NCI-H446 treated with DMSO at 0.1 percent for 48 hours (cell line): ENCODE results near the gene ZFP28.

Source experiments
- DNase-seq: peaks from one replicate; lab custom pipeline; 2025; lab: John Stamatoyannopoulos, UW

The ZFP28 gene

DNA sequence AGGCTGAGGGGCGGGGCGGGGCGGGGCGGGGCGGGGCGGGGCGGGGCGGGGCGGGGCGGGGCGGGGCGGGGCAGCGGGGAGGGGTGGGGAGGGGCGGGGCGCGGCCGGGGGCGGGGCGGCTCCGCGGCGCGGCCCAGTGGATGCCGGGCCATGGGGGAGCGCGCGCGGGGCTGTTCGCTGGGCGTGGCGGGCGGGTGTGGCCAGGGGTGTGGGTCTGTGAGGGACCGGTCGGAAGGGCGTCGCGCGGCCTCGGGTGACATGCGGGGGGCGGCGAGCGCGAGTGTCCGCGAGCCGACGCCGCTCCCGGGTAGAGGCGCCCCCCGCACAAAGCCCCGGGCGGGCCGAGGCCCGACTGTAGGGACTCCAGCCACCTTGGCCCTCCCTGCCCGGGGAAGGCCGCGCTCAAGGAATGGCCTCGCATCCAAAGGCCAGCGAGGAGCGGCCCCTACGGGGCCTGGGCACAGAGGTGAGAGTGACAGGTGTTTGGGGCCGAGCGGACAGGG lies at the start of gene ZFP28:
Gene ZFP28 (plus strand): TSS at position 188 of the 503 bp plus-strand sequence. CDS start 71 bp downstream, at position 259.
- DNase-seq, result peak; percentile 47

DNA sequence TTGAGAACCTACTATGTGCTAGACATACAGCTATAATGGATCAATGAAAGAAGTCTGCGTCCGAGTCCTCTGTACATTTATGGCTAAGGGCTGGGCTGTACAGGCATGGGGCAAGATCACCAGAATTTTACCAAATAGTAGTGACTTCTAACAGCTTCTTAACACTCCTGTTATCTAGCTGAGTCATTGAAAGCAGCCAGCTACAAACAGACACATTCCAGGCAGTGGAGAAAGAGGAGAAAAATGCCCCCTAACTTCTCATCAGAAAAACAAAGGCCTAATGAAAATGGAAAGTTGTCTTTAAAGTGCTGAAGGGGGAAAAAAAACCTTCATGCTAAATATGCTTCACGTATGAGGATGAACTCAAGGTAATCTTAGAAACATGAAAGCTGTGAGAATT lies 47.3 kb upstream of the ZFP28 start:
- DNase-seq, result no peak

DNA sequence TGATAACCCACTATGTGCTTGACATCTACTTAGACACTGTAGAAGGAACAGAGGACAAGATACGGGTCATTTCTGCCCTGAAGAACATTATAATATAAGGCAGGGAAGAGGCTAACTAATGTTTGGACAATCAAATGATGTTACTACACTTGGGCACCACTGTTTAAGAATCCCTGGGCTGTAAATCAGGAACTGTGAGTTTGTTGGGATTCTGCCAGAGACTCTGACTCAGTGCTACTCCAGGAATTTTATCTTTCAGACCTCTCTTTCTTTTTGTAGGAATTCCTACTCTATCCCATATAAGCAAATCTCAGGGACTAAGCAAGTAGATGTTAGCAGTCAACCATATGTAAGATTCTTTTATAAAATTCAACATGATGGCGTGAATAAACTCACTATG lies 34.2 kb upstream of the ZFP28 start:
- DNase-seq, result no peak

DNA sequence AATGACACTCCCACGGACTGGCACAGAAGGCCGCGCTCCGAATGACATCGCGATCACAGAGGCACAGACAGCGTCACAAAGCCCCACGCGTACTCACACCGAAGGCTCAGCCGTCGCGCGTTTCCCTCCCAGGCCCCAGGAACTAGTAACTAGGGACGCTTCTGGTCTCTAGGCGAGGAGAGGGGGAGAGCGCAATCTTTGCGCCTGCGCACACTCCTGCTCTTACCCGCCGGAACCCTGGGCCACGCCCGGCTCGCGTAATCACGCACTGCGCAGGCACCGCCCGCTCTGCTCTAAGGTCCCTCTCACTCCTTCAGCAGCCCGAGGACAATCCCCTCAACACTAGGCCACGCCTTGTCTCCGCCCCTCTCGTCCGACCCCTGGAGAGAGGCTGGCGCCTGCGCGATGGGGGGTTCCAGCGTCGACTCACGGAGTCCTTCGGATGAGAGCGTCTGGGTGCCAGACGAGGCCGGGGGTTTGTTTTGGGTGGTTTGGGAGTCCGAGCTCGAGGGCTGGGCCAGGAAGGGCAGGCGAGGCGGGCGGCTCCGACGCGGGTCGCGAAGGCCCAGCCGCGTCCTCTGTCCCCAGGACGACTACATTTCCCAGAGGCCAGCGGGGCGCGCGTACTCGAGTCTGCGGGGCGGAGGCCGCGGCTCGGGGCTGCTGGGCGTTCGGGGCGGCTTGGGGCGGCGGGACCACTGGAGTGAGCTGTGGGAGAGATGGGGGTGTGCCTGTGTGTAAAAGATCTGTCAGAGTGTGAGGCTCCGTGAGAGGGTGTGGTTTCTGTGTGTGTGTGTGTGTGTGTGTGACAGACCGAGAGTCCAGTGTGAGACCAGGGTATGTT lies 31.1 kb upstream of the ZFP28 start, which contains the start of gene ZNF471:
Gene ZNF471 (plus strand): TSS at position 410 of the 844 bp plus-strand sequence. CDS start 3,717 bp downstream, outside the sequence.
- no peak for DNase-seq

DNA sequence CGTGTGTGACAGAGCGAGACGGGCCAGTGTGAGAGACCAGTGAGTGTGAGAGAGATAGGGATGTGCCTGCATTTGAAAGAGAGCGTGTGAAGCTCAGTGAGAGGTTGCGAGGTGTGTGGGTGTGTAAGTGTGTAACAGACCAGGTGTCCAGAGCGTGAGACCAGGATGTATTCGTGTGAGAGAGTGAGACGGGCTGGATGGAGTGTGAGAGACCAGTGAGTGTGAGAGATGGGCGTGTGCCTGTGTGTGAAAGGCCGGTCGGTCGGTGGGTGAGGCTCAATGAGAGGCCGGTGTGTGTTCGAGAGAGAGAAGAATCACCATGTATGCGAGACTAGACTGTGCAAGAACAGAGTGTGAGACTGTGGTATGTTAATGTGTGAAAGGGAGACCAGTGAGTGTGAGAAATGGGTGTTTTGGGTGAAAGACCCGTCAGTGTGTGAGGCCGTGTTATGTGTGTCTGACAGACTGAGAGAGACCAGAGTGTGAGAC lies 30.4 kb upstream of the ZFP28 start:
- no peak for DNase-seq

DNA sequence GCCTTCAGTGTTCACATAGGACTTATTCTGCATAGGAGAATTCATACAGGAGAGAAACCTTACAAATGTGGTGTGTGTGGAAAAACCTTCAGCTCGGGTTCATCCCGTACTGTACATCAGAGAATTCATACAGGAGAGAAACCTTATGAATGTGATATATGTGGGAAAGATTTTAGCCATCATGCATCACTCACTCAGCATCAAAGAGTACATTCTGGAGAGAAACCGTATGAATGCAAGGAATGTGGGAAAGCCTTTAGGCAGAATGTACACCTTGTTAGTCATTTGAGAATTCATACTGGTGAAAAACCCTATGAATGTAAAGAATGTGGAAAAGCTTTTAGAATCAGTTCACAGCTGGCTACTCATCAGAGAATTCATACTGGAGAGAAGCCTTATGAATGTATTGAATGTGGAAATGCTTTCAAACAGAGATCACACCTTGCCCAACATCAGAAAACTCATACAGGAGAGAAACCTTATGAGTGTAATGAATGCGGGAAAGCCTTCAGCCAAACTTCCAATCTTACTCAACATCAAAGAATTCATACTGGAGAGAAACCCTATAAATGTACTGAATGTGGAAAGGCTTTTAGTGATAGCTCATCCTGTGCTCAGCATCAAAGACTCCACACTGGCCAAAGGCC lies 13.4 kb upstream of the ZFP28 start:
- no peak for DNase-seq

DNA sequence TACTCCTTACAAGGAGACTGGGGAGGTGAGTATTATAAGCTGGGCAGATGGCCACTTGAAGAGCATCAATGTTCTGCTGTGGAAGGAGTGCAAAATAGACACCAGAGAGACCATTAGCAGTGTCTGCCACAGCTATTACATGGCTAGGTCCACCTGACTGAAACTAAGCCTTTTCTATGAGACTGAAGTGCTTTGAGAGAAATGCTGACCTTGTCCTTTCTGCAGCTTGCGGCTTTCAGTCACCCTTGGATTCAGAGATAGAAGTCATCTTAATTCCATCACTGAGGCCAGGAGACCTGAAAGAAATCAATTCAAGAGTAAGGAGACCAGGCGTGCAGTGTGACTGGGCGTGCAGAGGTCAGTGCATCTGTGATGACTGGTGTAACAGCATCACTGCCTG lies 1.3 kb upstream of the ZFP28 start:
- no peak for DNase-seq

DNA sequence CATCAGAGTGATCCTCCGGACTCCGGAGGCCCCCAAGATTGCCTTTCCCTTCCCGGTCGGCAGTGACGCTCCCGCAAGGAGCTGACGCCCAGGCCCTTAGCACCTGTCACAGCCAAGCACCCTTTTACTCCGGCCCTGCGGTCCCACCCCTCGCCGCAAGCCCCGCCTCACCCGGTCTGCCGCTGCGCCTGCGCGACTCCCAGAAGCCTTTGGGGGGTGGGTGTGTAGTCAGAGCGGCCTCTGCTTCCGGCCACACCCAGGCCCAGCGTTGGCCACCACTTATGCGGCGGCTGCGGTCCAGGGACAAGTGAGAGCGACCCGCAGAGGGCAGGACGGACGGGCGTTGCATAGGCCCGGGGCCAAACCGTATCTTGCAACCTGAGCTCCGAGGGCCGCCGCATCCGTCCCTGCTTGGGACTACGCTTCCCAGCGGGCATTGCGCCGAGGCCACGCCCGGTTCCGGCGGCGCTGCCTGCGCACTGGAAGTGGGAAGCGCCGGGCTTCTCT lies 441 bp upstream of the ZFP28 start:
- DNase-seq, result peak; percentile 70

DNA sequence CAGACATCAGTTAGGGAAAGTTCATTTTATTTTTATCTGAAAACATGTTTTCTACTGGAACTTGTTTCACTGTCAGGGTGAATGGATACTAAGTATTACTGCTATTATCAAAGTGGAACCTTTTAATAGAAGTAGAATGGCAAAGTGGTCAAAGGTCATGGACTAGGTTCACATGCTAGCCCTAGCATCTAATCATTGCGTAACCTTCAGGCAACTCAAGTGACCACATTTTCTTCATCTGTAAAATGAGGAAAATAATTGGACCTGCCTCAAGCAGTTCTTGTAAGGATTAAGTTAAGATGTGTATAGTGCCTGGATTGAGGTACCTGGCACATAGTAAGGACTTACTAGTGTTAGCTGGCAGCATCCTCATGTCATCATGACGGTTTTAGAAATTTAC lies 5.0 kb downstream of the ZFP28 start:
- no peak for DNase-seq

DNA sequence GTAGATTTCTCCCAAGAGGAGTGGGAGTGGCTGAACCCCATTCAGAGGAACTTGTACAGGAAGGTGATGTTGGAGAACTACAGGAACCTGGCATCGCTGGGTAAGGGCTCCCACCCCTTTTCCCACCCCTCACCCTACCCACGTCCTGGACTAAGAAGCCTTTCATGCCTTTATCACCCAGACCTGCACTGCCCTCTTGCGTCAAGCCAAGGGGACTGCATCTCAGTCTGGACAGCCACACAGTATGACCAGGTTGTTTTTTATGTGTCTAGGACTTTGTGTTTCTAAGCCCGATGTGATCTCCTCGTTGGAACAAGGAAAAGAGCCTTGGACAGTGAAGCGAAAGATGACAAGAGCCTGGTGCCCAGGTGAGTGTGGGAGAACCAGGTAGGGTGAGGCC lies 8.8 kb downstream of the ZFP28 start:
- no peak for DNase-seq

DNA sequence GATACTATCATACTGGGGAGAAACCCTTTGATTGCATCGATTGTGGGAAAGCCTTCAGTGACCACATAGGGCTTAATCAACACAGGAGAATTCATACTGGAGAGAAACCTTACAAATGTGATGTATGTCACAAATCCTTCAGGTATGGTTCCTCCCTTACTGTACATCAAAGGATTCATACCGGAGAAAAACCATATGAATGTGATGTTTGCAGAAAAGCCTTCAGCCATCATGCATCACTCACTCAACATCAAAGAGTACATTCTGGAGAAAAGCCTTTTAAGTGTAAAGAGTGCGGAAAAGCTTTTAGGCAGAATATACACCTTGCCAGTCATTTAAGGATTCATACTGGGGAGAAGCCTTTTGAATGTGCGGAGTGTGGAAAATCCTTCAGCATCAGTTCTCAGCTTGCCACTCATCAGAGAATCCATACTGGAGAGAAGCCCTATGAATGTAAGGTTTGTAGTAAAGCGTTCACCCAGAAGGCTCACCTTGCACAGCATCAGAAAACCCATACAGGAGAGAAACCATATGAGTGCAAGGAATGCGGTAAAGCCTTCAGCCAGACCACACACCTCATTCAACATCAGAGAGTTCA lies 15.6 kb downstream of the ZFP28 start:
- DNase-seq, result no peak

DNA sequence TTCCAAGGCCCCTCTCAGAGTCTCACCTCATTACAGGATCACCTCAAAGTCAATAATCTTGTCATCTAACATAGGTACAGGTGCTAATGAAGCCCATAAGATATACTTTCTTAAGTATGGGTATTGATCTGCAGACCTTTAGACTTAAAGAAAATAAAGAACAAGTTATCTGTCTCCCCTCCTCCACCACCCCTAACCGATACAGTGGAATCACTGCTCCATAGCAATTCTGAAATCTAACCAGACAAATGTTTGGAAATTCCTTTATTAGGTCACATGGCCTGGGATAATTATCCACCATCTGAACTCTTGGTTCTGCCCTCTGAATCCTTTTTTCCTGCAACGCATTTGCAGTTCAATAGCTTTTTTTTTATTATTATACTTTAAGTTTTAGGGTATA lies 24.0 kb downstream of the ZFP28 start:
- DNase-seq, result no peak

DNA sequence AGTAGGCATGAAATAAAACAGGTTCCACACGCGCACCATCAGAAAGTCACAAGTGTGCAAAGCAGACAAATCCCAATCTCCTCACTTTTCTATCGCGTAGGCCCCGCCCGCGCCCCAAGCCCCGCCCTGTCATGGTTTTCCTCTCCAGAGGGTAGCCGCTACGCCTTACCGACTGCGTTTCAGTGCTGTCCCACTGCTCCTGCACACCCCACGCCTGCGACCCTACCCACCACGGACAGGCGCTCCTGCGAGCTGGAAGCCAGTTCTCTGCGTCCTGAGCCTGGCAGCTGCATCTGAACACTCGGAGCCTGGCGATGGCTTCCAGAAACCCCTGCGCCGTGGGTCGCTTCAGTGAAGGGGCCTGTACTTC lies 28.1 kb downstream of the ZFP28 start:
- no peak for DNase-seq

DNA sequence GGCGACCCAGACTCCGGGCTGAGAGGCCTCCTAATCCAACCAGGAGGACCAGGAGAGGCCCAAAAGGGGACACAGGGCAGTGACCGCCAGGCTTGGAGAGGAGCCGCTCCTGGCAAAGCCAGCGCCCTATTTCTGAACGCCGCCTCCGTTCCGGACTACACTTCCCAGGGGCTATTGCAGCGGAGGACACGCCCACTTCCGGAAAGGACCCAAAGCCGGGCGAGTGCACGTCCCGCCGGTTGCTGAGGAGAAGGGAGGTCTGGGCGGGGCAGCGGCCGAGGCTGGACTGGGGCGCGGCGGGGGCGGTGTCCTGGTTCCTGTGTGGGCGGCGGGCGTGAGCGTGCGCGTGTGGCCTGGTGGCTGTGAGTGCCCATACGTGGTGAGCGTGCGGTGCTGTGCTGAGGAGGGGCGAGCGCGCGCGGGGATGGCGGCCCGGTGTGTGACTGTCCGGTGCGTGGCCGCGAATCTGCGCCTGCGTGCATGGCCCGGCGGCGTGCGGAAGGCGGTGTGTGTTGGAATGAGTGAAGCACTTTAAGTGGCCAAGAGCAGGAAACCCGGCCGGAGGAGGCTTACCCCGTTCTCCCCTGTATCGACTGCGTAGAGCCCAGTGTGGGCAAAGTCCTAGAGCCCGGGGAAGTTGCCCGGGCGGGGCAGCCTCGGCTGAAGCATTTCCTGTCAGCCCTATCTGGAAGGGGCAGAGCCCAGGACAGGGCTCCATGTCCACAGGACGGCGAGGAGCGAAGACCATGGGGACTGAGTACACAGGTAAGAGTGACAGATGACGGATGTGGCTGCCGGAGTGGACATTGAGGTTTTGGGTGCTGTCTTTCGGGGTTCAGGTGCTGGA lies 28.7 kb downstream of the ZFP28 start, which contains the start of gene ZNF470:
Gene ZNF470 (plus strand): TSS at position 195 of the 847 bp plus-strand sequence. CDS start 2,844 bp downstream, outside the sequence.
- DNase-seq, result peak; percentile 70

DNA sequence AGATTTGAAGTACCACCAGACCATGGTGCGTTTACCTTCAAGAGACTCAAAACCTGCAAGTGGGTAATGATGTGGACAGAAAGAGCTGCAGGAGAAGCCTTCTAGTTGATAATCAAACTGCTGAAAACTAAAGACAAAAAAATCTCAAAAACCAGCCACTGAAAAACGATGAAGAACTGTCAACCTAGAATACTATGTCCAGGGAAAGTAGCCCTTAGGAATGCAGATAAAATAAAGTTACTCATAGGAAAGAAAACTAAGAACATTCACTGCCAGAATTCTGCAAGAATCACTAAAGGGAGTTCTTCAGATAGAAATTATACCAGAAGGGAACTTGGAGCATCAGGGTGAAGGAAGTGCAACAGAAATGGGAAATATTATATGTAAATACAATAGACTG lies 33.8 kb downstream of the ZFP28 start:
- no peak for DNase-seq

DNA sequence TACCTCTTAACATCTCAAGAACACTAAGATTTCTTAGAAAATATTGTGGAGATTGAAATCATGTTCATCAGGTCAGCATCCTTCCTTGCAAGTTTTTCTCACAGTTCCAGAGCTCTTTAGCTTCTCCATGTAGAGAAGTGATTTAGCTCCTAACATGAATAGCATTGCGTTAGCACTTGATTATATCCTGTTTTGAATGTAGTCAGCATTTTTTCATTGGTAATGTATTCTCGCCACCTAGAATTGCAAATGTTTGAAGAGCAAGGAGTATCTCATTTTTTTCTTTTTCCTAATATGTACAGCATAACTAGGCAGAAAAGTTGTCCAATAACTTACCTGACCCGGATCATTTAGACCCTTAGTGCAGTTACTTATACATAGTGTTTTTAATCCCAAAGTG lies 35.2 kb downstream of the ZFP28 start:
- DNase-seq, result no peak

DNA sequence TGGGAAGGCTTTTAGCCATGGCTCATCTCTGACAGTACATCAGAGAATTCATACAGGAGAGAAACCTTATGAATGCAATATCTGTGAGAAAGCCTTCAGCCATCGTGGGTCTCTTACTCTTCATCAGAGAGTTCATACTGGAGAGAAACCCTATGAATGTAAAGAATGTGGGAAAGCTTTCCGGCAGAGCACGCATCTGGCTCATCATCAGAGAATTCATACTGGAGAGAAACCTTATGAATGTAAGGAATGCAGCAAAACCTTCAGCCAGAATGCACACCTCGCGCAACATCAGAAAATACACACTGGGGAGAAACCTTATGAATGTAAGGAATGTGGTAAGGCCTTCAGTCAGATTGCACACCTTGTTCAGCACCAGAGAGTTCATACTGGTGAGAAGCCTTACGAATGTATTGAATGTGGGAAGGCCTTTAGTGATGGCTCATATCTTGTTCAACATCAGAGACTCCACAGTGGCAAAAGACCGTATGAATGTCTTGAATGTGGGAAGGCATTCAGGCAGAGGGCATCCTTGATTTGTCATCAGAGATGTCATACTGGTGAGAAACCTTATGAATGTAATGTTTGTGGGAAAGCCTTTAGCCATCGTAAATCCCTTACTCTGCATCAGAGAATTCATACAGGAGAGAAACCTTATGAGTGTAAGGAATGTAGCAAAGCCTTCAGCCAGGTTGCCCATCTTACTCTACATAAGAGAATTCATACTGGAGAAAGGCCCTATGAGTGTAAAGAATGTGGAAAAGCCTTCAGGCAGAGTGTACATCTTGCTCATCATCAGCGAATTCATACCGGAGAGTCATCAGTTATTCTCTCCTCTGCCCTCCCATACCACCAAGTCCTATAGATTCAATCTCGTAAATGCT lies 39.2 kb downstream of the ZFP28 start:
- DNase-seq, result no peak

DNA sequence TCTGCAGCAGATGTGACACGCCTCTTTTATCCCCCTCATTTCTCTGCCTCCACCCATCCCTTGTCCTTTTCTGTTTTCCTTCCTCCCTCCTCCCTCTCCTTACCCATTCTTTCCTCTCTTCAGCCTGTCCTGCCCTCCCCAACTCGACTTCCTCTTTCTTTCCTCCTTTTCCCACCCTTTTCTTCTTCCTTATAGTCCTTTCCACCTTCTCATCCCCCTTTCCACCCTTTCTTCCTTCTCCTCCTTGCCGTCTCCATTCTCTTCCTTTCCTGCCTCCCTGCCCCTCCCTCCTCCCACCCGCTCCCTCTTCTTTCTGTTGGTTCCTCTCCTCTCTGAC lies 55.7 kb downstream of the ZFP28 start:
- no peak for DNase-seq

DNA sequence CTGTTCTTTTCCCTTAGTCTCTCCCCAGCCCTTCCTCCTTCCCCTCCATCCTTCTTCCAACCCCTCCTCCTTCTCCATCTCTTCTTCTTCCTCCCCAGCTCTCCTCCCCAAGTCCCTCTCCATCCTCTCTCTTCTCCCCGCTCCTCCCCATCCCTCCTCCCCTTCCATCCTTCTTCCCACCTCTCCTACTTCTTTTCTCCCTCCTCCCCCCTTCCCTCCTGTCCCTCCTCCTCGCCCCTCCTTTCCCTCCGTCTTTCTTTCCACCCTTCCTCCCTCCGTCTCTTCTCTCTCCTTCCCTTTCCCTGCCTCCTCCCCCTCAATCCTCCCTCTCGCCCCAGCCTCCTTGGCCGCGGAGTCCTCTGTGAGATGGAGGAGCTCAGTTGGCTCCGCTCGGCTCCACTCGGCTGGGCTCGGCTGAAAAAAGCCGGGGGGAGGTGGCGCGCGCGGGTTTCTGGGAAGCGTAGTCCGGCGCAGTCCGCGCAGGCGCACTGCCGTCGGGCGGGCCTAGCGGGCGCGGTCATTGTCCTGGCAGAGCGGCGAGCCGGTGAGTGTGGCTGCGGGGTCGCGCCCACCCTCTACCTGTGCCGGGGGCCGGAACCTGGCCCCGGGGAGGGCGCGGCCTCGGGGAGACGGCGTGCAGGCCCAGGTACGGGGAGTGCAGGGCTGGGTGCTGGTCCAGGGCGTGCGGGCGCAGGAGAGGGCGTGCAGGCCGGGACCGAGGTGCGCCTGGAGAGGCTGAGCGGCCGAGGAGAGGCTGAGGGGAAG lies 56.2 kb downstream of the ZFP28 start, which contains the start of gene ZNF71:
Gene ZNF71 (plus strand): TSS at position 520 of the 765 bp plus-strand sequence. CDS start 6,257 bp downstream, outside the sequence.
- peak; percentile 81 for DNase-seq

DNA sequence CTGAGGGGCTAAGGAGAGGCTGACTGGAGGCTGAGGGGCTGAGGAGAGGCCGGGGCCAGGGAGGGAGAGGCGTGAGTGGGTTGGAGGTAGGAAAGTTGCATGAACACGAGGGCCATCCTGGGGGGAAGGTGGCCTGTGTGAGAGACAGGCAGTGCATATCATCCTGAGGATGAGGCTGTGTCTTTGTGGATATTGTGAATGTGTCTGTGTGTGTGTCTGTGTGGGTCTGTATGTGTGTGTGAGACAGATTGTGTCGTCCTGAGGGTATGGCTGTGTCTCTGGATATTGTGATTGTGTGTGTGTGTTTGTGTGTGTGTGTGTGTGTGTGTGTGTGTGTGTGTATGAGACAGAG lies 56.8 kb downstream of the ZFP28 start:
- no peak for DNase-seq
